Measurements from ENCODE around the gene FAM221B. TPM values are rescaled to one million over a fixed set of nuclear protein-coding genes. Genes with fewer than 3 reads are reported as not detected.

FAM221B gene
- total RNA-seq, 1 experiment from 2014 or later = not detected

GRCh38 chr9:35771943-35772342 lies 56.6 kb downstream of the FAM221B start:
- intact Hi-C loops (cut with micrococcal nuclease; ENCODE audit: unreplicated experiment) = no loop called here
- peaks cover 10% of the 10 kb centered on the region for H3K4me1 ChIP-seq (ENCODE audit: insufficient read depth, low read length, poor library complexity, severe bottlenecking)
- DNase-seq (ENCODE audit: low spot score) = no peak
- no peaks in the 10 kb centered on the region for H3K36me3 ChIP-seq (ENCODE audit: insufficient read depth, low read length, poor library complexity, severe bottlenecking)
- TF ChIP-seq CTCF (conservative IDR thresholded peaks at IDR 0.05; ENCODE audit: low read depth, low read length) (no peak), EZH2 (IDR thresholded peaks at IDR 0.05; ENCODE audit: borderline replicate concordance, low read depth, low read length, poor library complexity, severe bottlenecking) (no peak)
- ChIA-PET POLR2A (ENCODE audit: low non-redundant PET) (no interaction called here), CTCF (interaction anchor here (2.0 kb wide), 1 partner anchor 18 kb away, joined by 8 read pairs; no protein-coding TSS in a partner anchor)
- no peaks in the 10 kb centered on the region for H3K9me3 ChIP-seq (ENCODE audit: low read depth, low read length, poor library complexity, severe bottlenecking)
- no peaks in the 10 kb centered on the region for H3K27me3 ChIP-seq (replicated peaks; ENCODE audit: insufficient read depth, low read depth, low read length, poor library complexity)
- no peak overlapping the region for H3K4me3 ChIP-seq (ENCODE audit: low read depth, low read length, poor library complexity, severe bottlenecking)
- BruUV-seq (replicated peaks) = no TSS peak
- no peak overlapping the region for H3K27ac ChIP-seq (ENCODE audit: low read depth, low read length, poor library complexity, severe bottlenecking)

- Histone ChIP-seq H3K4me3 (ENCODE audit: low read depth, low read length, poor library complexity, severe bottlenecking) (no peak overlapping the region), H3K27ac (ENCODE audit: low read depth, low read length, poor library complexity, severe bottlenecking) (no peak overlapping the region), H3K9me3 (ENCODE audit: low read depth, low read length, poor library complexity, severe bottlenecking) (no peaks in the 10 kb centered on the region), H3K4me1 (ENCODE audit: insufficient read depth, low read length, poor library complexity, severe bottlenecking) (peaks cover 10% of the 10 kb centered on the region), H3K27me3 (replicated peaks; ENCODE audit: insufficient read depth, low read depth, low read length, poor library complexity) (no peaks in the 10 kb centered on the region), H3K36me3 (ENCODE audit: insufficient read depth, low read length, poor library complexity, severe bottlenecking) (no peaks in the 10 kb centered on the region)
- TF ChIP-seq CTCF (conservative IDR thresholded peaks at IDR 0.05; ENCODE audit: low read depth, low read length) = no peak
- no peak for TF ChIP-seq EZH2 (IDR thresholded peaks at IDR 0.05; ENCODE audit: borderline replicate concordance, low read depth, low read length, poor library complexity, severe bottlenecking)
- intact Hi-C loops (cut with micrococcal nuclease; ENCODE audit: unreplicated experiment) = no loop called here
- CTCF ChIA-PET = interaction anchor here (2.0 kb wide), 1 partner anchor 19 kb away, joined by 8 read pairs; no protein-coding TSS in a partner anchor
- peak; percentile 14 for DNase-seq (ENCODE audit: low spot score)
- POLR2A ChIA-PET (ENCODE audit: low non-redundant PET) = no interaction called here
- BruUV-seq (replicated peaks) = no TSS peak
Observed at GRCh38 chr9:35771534-35771933, 57.0 kb downstream of the FAM221B start.

- Histone ChIP-seq H3K27ac (ENCODE audit: low read depth, low read length, poor library complexity, severe bottlenecking) (no peak overlapping the region), H3K4me3 (ENCODE audit: low read depth, low read length, poor library complexity, severe bottlenecking) (no peak overlapping the region), H3K36me3 (ENCODE audit: insufficient read depth, low read length, poor library complexity, severe bottlenecking) (no peaks in the 10 kb centered on the region), H3K4me1 (ENCODE audit: insufficient read depth, low read length, poor library complexity, severe bottlenecking) (peaks cover 10% of the 10 kb centered on the region), H3K27me3 (replicated peaks; ENCODE audit: insufficient read depth, low read depth, low read length, poor library complexity) (no peaks in the 10 kb centered on the region), H3K9me3 (ENCODE audit: low read depth, low read length, poor library complexity, severe bottlenecking) (no peaks in the 10 kb centered on the region)
- no TSS peak for BruUV-seq (replicated peaks)
- no peak for TF ChIP-seq EZH2 (IDR thresholded peaks at IDR 0.05; ENCODE audit: borderline replicate concordance, low read depth, low read length, poor library complexity, severe bottlenecking)
- no peak for TF ChIP-seq CTCF (conservative IDR thresholded peaks at IDR 0.05; ENCODE audit: low read depth, low read length)
- CTCF ChIA-PET = interaction anchor here (2.0 kb wide), 1 partner anchor 19 kb away, joined by 8 read pairs; no protein-coding TSS in a partner anchor
- POLR2A ChIA-PET (ENCODE audit: low non-redundant PET) = no interaction called here
- no peak for DNase-seq (ENCODE audit: low spot score)
- intact Hi-C loops (cut with micrococcal nuclease; ENCODE audit: unreplicated experiment) = no loop called here
Observed at GRCh38 chr9:35771075-35771433, 57.5 kb downstream of the FAM221B start.
